Activated T-helper 9 cell treated with anti-CD3 and anti-CD28 coated beads, Interleukin-2, amount 50 U/mL, for 16 hours (primary cell): ENCODE data around the gene CHRND.
"Not testable (repeated sequence)": the region's sequence is repeated elsewhere in the genome, so short reads cannot be mapped to it uniquely, and the experiment has no call there.

Experiments used
- DNase-seq: peaks from one replicate; pipeline ENCODE4 v3.0.0-alpha.2; 2020; ENCODE audit warnings: low read depth

Gene CHRND

DNA sequence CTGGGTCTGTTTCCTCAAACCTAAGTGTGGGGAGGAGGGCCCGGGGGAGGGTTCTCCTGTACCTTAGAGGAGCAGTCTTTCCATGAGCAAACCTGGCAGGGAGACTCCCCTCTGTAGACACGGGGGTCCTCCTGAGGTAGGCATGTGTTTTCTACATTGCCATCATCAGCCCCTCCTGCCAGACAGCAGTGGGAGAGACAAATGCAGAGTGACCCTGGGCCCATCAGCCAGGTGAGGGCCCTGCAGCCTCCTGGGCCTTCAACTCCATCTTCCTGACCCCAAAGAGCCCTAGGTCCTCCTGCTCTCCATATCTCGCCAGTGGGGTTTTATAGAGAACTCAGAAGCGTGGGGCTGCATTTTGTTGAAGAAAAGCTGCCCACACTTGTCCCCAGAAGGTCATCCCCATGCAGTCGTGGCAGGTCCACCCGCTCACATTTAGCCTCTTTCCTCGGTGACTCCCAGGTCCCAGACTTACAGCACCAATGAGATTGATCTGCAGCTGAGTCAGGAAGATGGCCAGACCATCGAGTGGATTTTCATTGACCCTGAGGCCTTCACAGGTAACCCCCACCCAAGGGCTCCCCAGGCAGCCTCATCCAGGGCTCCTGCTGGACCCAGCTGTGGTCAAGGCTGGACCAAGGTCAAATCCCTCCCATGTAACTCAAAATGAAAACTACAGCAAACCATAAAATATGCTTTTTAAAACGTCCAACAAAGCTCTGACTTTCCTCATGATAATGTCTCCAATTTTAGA is 16.2 kb downstream of the CHRND start:
- DNase-seq, result no peak

DNA sequence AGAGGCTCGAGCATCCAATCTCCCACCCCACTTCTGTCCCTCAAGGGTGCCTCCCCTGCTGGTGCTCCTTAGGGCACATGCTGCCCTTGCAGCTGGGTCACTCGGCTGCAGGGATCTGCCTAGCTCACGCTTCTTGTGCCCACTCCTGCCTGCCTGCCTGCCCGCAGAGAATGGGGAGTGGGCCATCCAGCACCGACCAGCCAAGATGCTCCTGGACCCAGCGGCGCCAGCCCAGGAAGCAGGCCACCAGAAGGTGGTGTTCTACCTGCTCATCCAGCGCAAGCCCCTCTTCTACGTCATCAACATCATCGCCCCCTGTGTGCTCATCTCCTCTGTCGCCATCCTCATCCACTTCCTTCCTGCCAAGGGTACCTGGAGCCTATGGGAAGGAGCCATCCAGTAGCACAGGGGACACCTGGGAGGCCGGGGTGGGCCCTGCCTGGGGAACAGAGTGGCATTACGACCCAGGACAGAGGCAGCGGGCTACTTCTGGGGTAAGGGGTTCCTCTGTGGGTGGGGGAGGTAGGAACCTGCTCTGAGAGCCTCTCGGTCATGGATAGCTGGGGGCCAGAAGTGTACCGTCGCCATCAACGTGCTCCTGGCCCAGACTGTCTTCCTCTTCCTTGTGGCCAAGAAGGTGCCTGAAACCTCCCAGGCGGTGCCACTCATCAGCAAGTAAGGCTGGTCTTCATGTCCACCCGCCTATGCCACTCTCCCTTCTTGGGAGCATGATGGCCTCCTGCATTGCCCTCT is 16.9 kb downstream of the CHRND start:
- no peak for DNase-seq

DNA sequence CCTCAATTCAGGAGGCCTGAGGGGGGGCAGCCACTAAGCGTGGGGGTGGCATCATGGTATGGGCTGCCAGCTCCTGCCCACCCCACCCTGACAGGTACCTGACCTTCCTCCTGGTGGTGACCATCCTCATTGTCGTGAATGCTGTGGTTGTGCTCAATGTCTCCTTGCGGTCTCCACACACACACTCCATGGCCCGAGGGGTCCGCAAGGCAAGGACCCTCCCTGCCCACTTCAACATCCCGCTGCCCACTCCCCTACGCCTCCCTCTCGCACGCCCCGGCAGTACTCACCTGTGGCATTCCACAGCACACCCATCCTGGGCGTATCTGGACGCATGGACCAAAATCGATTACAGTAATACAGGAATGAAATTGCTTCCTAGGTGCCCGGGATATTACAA is 17.5 kb downstream of the CHRND start:
- DNase-seq, result no peak

DNA sequence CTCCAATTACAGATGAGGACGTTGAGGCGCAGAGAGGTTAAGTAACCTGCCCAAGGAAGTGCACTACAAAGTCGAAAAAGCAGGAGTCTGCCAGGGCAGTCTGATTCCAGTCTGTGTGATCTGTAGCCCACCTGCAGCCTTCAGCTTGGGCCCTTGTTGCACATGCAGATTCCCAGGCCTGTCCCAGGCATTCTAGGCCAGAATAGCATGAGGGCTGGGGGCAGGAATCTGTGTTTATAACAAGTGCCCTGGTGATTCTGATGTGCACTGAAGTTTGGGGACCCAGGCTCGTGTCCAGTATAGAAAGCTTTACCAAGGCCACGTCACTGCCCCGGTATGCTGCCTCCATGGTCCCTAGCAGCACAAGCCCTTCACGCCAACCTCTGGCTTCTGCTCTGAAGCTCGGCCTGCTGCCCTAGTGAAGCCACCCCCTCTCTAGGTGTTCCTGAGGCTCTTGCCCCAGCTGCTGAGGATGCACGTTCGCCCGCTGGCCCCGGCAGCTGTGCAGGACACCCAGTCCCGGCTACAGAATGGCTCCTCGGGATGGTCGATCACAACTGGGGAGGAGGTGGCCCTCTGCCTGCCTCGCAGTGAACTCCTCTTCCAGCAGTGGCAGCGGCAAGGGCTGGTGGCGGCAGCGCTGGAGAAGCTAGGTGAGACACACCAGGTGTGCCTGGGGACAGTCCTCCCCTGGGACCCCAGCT is 18.1 kb downstream of the CHRND start:
- no peak for DNase-seq

DNA sequence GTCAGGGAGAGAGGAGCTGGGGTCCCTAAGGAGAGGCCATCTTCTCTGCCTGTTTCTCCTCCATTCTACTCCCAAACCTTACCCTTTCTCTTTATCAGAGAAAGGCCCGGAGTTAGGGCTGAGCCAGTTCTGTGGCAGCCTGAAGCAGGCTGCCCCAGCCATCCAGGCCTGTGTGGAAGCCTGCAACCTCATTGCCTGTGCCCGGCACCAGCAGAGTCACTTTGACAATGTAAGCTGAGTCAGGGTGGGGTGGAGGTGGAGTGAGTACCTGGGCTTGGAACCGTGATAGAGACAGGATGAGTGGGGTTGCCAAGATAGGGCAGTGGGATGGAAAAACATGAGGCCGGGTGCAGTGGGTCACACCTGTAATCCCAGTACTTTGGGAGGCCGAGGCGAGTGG is 18.7 kb downstream of the CHRND start:
- no peak for DNase-seq

DNA sequence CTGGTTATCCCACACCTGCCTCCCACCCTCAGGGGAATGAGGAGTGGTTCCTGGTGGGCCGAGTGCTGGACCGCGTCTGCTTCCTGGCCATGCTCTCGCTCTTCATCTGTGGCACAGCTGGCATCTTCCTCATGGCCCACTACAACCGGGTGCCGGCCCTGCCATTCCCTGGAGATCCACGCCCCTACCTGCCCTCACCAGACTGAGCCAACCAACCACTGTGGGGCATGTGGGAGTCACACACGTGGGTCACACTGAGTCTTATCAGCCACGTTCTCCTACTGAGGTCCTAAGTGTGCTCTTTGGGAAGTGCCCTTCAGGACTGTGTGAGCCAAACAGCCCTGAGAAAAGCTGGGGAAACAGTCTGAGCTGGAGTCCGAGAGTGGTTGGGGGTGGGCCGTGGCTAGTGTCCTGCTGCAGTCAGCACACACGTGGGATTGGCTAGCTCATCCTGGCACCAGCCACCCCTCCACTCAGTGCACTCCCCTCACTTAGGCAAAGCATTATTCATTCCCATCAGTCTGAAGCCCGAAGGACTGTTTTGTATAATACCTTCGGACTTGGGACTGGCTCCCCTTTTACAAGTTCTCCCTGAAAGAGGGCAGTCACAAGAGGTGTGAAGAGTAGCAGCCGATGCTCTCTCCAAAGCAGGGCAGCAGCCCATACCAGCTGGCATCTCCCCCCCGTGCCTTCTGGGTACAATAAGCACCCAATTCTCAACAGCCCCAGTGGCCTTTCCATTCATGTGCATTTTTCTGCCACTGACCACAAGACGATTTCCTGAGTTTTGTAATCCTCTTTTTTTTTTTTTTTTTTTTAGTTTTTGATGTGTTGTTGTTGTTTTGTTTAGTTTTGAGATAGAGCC is 19.8 kb downstream of the CHRND start:
- no peak for DNase-seq

DNA sequence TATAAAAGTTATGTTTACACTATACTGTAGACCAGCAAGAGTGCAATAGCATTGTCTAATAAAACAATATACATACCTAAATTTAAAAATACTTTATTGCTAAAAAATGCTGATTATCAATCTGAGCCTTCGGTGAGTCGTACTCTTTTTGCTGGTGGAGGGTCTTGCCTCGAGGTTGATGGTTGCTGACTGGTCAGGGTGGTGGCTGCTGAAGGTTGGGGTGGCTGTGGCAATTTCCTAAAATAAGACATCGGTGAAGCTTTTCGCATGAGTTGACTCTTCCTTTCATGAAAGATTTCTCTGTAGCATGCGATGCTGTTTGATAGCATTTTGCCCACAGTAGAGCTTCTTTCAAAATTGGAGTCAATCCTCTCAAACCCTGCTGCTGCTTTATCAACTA is 22.0 kb downstream of the CHRND start:
- DNase-seq, result no peak

DNA sequence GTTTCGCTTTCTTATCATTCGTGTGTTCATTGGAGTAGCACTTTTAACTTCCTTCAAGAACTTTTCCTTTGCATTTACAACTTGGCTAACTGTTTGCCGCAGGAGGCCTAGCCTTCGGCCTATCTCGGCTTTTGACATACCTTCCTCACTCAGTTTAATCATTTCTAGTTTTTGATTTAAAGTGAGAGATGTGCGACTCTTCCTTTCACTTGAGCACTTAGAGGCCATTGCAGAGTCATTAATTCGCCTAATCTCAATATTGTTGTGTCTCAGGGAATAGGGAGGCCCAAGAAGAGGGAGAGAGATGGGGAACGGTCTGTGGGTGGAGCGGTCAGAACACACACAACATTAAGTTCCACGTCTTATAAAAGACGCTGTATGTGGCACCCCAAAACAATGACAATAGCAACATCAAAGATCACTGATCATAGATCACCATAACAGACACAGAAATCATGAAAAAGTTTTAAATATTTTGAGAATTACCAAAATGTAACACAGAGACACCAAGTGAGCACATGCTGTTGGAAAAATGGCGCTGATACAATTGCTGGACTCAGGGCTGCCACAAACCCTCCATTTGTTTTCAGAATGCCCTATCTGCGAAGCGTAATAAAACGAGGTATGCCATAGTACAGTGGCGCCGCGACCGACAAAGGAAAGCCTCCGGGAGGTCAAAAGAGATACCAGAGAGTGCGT is 23.8 kb downstream of the CHRND start:
- no peak for DNase-seq

DNA sequence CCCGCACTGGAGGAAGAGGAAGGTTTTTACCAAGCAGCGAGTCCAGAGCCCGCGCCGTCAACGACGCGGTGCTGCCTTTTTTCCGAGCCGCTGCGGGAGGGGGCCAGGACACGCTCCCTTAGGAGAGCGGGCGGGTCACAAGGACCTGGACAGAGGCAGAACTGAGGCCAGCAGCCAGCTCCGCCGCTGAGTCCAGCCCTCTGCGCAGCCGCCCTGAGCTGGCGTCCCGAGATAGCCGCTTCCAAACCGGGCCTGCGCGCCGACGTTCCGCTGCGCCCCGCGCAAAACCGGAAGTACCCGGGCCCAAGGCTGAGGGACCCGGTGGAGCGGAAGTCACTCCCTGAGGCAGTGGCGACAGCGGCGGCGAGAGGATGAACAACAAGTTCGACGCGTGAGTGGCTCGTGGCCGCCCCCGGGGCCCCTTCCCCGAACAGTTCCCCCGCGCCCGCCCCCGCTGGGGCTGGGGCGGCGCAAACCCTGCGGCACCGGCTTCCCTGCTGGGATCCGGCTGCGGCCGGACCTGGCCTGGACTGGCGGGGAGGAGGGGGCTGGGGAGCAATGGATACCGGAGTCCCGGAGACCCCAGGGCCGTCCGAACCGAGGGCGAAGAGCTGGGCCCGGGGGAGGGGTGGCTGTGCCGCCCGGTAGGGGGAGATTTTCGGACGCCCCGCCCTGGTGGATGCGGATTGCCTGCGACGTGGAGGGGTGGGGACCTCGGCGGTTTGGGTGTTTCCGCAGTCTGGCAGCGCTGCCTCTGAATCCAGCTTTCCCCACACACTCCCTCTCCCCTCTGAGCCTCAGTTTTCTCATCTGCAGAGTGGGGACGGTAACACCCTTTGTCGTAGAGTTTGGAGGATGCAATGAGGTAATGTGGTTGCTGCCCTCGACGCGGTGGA is 24.6 kb downstream of the CHRND start, which contains the start of the genes EIF4E2 and TIGD1:
Gene EIF4E2 (plus strand): TSS at position 336 of the 896 bp plus-strand sequence. CDS start 36 bp downstream, at position 372.
Gene TIGD1 (minus strand): TSS at position 204 of the 896 bp plus-strand sequence. CDS start 675 bp downstream, outside the sequence.
- DNase-seq, result peak; percentile 89

DNA sequence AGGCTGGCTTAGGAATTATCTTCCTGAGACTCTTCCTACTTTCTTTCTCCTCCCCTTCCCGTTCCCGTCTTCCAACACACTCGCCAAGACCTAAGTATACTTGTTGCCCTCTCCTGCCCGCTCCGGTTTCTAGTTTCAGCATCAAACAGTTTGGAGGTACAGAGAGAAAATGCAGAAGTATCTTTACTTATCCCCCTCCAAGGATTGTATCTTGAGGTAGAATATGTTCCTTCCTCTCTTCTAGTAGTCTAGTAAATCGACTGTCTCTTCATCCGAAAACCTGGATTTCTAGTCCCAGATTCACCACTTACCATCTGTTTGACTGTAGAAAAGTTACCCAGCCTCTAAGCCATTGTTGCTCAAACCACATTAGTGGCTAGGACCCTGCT is 25.3 kb downstream of the CHRND start:
- DNase-seq, result no peak

DNA sequence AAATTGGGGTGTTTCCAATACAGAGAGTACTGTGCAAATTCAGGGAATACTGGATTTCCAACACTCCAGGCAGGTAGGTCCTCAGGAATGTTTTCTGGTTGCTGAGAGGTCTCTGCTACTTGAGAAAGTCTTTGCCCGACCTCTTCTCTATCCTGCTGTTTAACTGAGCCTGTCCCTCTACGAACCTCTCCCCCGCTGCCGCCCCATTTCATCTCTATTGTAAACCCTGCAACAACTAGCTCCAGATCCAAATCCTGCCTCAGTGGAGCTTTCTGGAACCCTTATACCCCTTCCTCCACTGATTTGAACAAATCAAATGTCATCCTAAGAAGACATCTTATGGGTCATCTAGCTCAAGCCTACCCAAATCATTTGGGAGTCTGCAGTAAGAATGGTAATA is 25.8 kb downstream of the CHRND start:
- no peak for DNase-seq

DNA sequence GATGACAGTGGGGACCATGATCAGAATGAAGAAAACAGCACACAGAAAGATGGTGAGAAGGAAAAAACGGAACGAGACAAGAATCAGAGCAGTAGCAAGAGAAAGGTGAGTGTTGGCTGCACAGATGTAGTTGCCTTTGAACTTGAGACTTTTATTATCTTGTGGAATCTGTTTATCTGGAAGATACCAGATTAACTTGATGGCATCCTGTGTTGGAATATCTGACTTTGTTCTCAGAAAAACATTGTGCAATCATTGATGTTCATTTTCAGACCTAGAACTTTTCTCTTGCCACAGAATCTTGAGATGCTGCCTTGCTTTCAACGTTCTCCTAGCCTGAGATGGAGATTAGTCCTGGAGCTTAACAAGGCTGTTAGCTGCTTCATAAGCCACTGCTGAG is 30.5 kb downstream of the CHRND start:
- DNase-seq, result no peak

DNA sequence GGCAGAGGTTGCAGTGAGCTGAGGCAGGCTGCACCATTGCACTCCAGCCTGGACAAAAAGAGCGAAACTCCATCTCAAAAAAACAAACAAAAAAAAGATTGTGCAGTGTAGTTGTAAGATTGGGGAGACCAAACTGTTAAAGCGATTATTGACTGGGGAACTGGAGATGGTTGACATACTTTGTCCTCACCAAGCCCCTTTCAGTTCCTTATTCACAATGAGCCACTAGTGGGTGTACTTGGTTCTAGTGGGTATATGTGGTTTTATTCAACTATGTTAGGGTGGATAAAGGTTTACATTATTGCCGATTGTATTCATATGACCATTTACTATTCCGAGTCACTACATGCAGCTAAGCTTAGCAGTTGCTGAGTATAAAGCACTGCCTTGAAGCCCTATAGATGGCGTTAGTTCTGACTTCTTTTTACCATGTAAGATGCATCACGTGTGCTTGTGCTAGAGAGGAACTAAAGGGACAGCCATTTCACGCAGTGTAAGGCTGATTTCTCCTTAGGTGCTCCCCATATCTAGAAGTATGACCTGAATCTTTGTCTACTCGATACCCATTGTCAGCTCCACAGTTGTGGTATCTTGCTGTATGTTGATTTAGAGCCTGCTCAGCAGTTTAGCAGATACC is 36.7 kb downstream of the CHRND start:
- no peak for DNase-seq

DNA sequence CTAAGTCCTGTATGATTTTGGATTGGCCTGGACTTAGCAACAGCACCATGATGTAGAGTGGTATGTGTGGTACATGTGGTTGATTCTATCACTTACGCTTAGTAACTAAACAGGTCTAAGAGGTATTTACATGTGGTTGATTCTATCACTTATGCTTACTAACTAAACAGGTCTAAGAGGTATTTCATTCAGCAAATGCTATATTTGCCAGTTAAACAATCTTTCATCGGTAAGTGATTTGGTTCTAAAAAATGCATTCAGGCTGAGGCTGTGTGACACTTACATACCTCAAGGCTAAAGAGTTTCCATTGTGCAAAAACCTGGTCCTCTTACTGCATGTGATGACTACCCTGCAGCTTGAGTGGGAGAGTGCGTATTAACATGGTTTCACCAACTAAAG is 37.6 kb downstream of the CHRND start:
- DNase-seq, result no peak

DNA sequence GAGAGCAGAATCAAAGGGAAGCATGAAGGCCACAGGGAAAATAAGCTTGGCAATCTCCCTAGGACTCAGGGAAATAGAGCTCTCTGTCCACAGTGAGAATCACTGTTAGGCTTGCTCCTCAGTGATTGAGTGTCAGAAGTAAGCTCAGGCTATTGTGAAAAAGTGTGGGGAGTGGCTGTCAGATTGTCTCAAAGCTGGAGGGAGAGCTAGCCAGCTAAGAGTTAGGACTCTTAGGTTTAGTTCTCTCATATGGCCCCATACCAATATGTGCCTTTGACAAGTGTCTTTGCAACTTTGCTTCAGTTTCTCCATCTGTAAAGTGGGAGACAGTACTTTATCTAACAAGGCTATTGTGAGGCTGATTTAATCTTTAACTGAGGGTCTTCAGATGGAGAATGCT is 41.8 kb downstream of the CHRND start:
- DNase-seq, result no peak

DNA sequence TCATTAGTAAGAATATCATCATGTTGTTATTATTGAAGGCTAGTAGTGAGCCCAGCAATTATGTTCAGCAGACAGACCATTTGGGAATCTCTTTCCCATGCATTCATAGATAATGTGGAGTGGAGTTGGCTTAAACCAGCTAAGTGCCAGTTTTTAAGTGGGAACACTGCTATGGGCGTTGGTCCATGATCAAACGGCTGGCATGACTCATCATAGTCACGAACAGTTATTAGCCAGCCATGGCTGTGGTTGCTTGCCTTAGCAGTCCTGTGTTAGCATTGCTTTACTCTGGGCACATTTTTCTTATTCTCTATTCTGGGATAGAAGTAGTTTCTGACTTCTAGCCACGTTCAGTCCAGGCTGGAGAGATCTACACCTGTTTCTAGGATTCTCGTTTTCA is 42.2 kb downstream of the CHRND start:
- DNase-seq, result no peak

DNA sequence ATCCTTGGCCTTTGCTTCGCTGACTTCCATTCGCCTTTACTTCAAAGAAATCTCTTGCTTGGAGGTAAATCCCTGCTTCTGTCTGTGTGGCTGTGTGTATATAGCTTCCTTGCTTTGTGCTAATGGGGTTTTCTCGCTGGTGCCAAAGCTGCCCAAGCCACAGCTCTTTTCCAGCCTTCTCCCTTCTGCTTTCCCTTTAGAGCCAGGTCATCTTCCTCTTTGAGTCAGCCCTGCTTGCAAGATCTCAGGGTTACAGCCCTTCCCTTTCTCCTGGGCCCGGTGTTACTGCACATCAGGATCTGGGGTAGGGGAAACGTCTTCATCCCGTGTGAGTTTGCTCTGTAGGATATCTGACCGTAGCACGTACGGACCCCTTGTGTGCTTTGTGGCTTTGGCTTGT is 43.6 kb downstream of the CHRND start:
- DNase-seq, result no peak

DNA sequence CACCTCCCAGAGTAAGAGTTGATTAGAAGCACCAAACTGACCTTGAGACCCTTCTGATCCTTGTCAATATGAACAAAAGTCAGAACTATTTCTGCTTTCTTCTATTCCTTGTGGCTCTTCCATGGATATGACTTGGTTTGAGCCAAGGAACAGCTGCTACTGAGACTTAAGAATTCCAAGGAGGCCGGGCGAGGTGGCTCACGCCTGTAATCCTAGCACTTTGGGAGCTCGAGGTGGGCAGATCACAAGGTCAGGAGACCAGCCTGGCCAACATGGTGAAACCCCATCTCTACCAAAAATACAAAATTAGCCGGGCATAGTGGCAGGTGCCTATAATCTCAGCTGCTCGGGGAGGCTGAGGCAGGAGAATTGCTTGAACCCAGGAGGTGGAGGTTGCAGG is 44.5 kb downstream of the CHRND start:
- not testable (repeated sequence) for DNase-seq

DNA sequence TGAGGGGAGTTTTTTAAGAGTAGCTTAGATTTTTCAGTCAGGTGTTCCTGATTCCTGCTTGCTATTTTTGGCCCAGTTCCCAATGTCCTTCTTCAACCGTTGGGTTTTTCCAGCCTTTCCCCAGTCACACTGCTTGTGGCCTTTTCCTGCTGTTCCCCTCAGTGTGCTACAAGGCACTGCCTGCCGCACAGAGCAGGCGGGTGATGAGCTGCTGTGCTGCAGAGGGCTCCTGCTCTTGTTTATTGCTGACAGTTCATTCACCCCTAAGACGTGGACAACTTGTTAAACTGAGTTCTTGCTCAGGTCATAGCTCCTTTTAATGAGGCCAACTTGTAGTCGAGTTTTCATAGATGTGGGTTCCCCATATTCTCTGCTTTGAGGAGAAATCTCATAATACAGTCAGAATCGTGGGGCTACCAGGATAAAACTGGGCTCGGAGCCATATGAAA is 45.1 kb downstream of the CHRND start:
- DNase-seq, result no peak

DNA sequence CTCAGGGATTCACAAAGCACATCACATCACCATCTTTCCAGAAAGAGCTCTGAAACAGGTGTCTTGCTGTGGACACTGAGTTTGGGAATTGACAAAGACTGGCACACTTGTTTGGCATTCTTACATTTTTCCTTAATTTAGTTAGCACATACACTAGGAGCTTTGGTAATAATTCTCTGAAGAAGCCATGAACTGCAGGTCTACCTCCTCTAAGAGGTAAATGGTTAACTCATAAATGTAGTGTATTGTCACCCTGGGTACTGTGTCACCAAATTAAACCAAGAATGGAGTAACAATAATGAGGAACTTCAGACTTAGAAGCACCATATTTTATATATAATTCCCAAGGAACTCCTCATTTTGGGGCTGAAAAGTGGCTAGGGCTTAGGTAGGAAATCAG is 47.1 kb downstream of the CHRND start:
- no peak for DNase-seq
